ENCODE results near the gene GON7.
"Not testable (repeated sequence)": the region's sequence is repeated elsewhere in the genome, so short reads cannot be mapped to it uniquely, and the experiment has no call there.

The GON7 gene

GRCh38 chr14:93161411-93161940, 45.4 kb downstream of the GON7 start:
- no peak for DNase-seq (ENCODE audit: extremely low spot score, insufficient read length, low read depth)

GRCh38 chr14:93160353-93160801, 46.5 kb downstream of the GON7 start:
- FAIRE-seq: peak; percentile 31
- no peak for DNase-seq (ENCODE audit: extremely low spot score, insufficient read length, low read depth)

More at GRCh38 chr14:93161411-93161940, 45.4 kb downstream of the GON7 start:
- no peak for FAIRE-seq

- FAIRE-seq; DNase-seq (ENCODE audit: extremely low spot score, insufficient read length, low read depth): not testable (repeated sequence)
Measured at GRCh38 chr14:93159625-93160352, 47.1 kb downstream of the GON7 start.

- not testable (repeated sequence) for DNase-seq (ENCODE audit: extremely low spot score, insufficient read length, low read depth)
Measured at GRCh38 chr14:93158349-93158748, 48.5 kb downstream of the GON7 start.

GRCh38 chr14:93156693-93157369, 50.0 kb downstream of the GON7 start:
- no peak for FAIRE-seq

More at GRCh38 chr14:93158349-93158748, 48.5 kb downstream of the GON7 start:
- FAIRE-seq: not testable (repeated sequence)

GRCh38 chr14:93155667-93156066, 51.2 kb downstream of the GON7 start:
- no peak for FAIRE-seq
- no peak for DNase-seq (ENCODE audit: extremely low spot score, insufficient read length, low read depth)

More at GRCh38 chr14:93156693-93157369, 50.0 kb downstream of the GON7 start:
- no peak for DNase-seq (ENCODE audit: extremely low spot score, insufficient read length, low read depth)

- DNase-seq (ENCODE audit: extremely low spot score, insufficient read length, low read depth): no peak
- no peak for FAIRE-seq
Measured at GRCh38 chr14:93153121-93153520, 53.7 kb downstream of the GON7 start.
